Measurements from ENCODE around the gene PVRIG.
A peak's percentile ranks its signal among the peaks of the same experiment; 100 is the strongest.
"Not testable (repeated sequence)": the region's sequence is repeated elsewhere in the genome, so short reads cannot be mapped to it uniquely, and the experiment has no call there.

The PVRIG gene

GRCh38 chr7:100175296-100175935 lies 44.3 kb upstream of the PVRIG start:
- TF ChIP-seq CTCF (IDR thresholded peaks at IDR 0.05; ENCODE audit: low read length, missing control alignments): no peak
- no peak for DNase-seq (ENCODE audit: low read depth)
- H3K4me3 ChIP-seq (replicated peaks; ENCODE audit: low read depth, low read length): no peak overlapping the region

GRCh38 chr7:100176096-100177044 lies 43.4 kb upstream of the PVRIG start:
- no peak for TF ChIP-seq CTCF (IDR thresholded peaks at IDR 0.05; ENCODE audit: low read length, missing control alignments)
- no peak for DNase-seq (ENCODE audit: low read depth)
- peak overlapping the region; percentile 79 for H3K4me3 ChIP-seq (replicated peaks; ENCODE audit: low read depth, low read length)

- DNase-seq (ENCODE audit: low read depth): peak; percentile 97
- no peak for TF ChIP-seq CTCF (IDR thresholded peaks at IDR 0.05; ENCODE audit: low read length, missing control alignments)
- H3K4me3 ChIP-seq (replicated peaks; ENCODE audit: low read depth, low read length): peak within 1 kb of the TSS; percentile 79
Measured at GRCh38 chr7:100177045-100178001, 42.4 kb upstream of the PVRIG start, which contains the start of the genes GPC2 and STAG3. TSS of gene GPC2 (minus strand) at chr7:100177381. CDS start at chr7:100177199, 182 bp downstream. TSS of gene STAG3 (plus strand) at chr7:100177918. CDS start at chr7:100180557, 2,639 bp downstream.

GRCh38 chr7:100180084-100180483 lies 39.7 kb upstream of the PVRIG start:
- H3K4me3 ChIP-seq (replicated peaks; ENCODE audit: low read depth, low read length); DNase-seq (ENCODE audit: low read depth): not testable (repeated sequence)

- H3K4me3 ChIP-seq (replicated peaks; ENCODE audit: low read depth, low read length); DNase-seq (ENCODE audit: low read depth): not testable (repeated sequence)
Measured at GRCh38 chr7:100182616-100183015, 37.1 kb upstream of the PVRIG start.

- not testable (repeated sequence) for H3K4me3 ChIP-seq (replicated peaks; ENCODE audit: low read depth, low read length); DNase-seq (ENCODE audit: low read depth)
Measured at GRCh38 chr7:100183090-100183489, 36.7 kb upstream of the PVRIG start.

GRCh38 chr7:100185726-100186125 lies 34.0 kb upstream of the PVRIG start:
- no peak for DNase-seq (ENCODE audit: low read depth)
- TF ChIP-seq CTCF (IDR thresholded peaks at IDR 0.05; ENCODE audit: low read length, missing control alignments): no peak

GRCh38 chr7:100189061-100189460 lies 30.7 kb upstream of the PVRIG start:
- no peak for TF ChIP-seq CTCF (IDR thresholded peaks at IDR 0.05; ENCODE audit: low read length, missing control alignments)
- no peak for DNase-seq (ENCODE audit: low read depth)
- H3K4me3 ChIP-seq (replicated peaks; ENCODE audit: low read depth, low read length): no peak overlapping the region

More at GRCh38 chr7:100185726-100186125, 34.0 kb upstream of the PVRIG start:
- H3K4me3 ChIP-seq (replicated peaks; ENCODE audit: low read depth, low read length): no peak overlapping the region
